ENCODE data around the gene CCKAR. TPM values are rescaled to one million over a fixed set of nuclear protein-coding genes. Genes with fewer than 3 reads are reported as not detected.

Gene CCKAR
- not detected in 2 replicates for total RNA-seq (2016; rRNA removed; fragmentation: Illumina TruSeq; extraction: Trizol)
- total RNA-seq (2016; cell fraction: cytosol; rRNA removed; fragmentation: Illumina TruSeq; extraction: Trizol; ENCODE audit: low read depth), result not detected in 2 replicates
- total RNA-seq (2016; cell fraction: insoluble cytoplasmic fraction; rRNA removed; fragmentation: Illumina TruSeq; extraction: Trizol), result not detected in 2 replicates
- total RNA-seq (2016; cell fraction: membrane; rRNA removed; fragmentation: Illumina TruSeq; extraction: Trizol), result not detected in 2 replicates
- total RNA-seq (2016; cell fraction: nucleus; rRNA removed; fragmentation: Illumina TruSeq; extraction: Trizol), result not detected in 2 replicates
- polyA plus RNA-seq (2011; rRNA removed), result not detected in 2 replicates
- not detected in 2 replicates for polyA plus RNA-seq (2011; cell fraction: cytosol; rRNA removed)
- not detected in 2 replicates for polyA plus RNA-seq (2011; cell fraction: nucleus; rRNA removed)
- polyA plus RNA-seq (2012), result not detected in 2 replicates
- not detected in 2 replicates for polyA plus RNA-seq (2016; cell fraction: cytosol; fragmentation: Illumina TruSeq; extraction: Trizol; ENCODE audit: low read depth)
- not detected in 2 replicates for polyA plus RNA-seq (2016; cell fraction: insoluble cytoplasmic fraction; fragmentation: Illumina TruSeq; extraction: Trizol; ENCODE audit: low read depth)
- not detected in 2 replicates for polyA plus RNA-seq (2016; cell fraction: membrane; fragmentation: Illumina TruSeq; extraction: Trizol; ENCODE audit: low read depth)
- polyA plus RNA-seq (2016; cell fraction: nucleus; fragmentation: Illumina TruSeq; extraction: Trizol; ENCODE audit: insufficient read depth, low read depth), result not detected in 2 replicates
- not detected in 2 replicates for polyA minus RNA-seq (2011; rRNA and poly(A)+ RNA removed; ENCODE audit: low replicate concordance)
- polyA minus RNA-seq (2011; cell fraction: cytosol; rRNA and poly(A)+ RNA removed), result not detected in 2 replicates
- polyA minus RNA-seq (2011; cell fraction: nucleus; rRNA and poly(A)+ RNA removed), result not detected in 2 replicates
- Bru-seq, nascent RNA, result not detected
- BruChase-seq, experiment 1, labeled RNA remaining after a 6-hour chase, result not detected
- BruChase-seq, experiment 2, labeled RNA remaining after a 2-hour chase, result not detected
- long read RNA-seq, experiment 1, result 0 reads
- long read RNA-seq, experiment 2, result 0 reads

GRCh38 chr4:26490111-26490959 lies at the start of gene CCKAR:
CCKAR (minus strand) TSS chr4:26490484; CDS start chr4:26490267, 217 bp downstream.
- no peaks in the 10 kb centered on the region for H3K4me1 ChIP-seq (ENCODE audit: insufficient read depth, low read length)
- no peak within 1 kb of the TSS for H2AFZ ChIP-seq (ENCODE audit: low read length)
- no peaks in the 10 kb centered on the region for H3K36me3 ChIP-seq (replicated peaks in 1 of 2; ENCODE audit: control insufficient read depth in 1 of 2, insufficient read depth in 2 of 2, low read length in 2 of 2)
- ChIA-PET POLR2A (no interaction called here), CTCF (ENCODE audit: low intra/inter-chr PET ratio, low total read pairs) (no interaction called here)
- H3K4me2 ChIP-seq (ENCODE audit: low read depth, low read length), result no peak within 1 kb of the TSS
- H3K9ac ChIP-seq (ENCODE audit: insufficient read depth, low read depth, low read length), result no peak within 1 kb of the TSS
- H3K4me3 ChIP-seq (replicated peaks in 1 of 3; ENCODE audit: insufficient read depth in 1 of 3, low read depth in 2 of 3, low read length in 3 of 3), result no peak within 1 kb of the TSS
- peaks cover 1 to 19% of the 10 kb centered on the region in 2 experiments; a peak in 3 of 5 replicates for H3K27me3 ChIP-seq (ENCODE audit: control insufficient read depth in 1 of 2, insufficient read depth in 2 of 2, low read length in 2 of 2)
- FAIRE-seq, result no peak
- H3K79me2 ChIP-seq (ENCODE audit: insufficient read depth, low read length), result no peaks in the 10 kb centered on the region
- no TSS peak for BruUV-seq (replicated peaks)
- H3K27ac ChIP-seq (ENCODE audit: extremely low read length, insufficient read depth, low read length), result no peak within 1 kb of the TSS
- in situ Hi-C loops (cut with HindIII; ENCODE audit: extremely low pct_ligation_motif_present, low pct_unique_long_range_greater_than_20kb) (no loop called here), intact Hi-C loops (cut with micrococcal nuclease; ENCODE audit: unreplicated experiment) (no loop called here)
- no peaks in the 10 kb centered on the region for H4K20me1 ChIP-seq (ENCODE audit: insufficient read depth, low read length)
- no peak for ATAC-seq
- no peaks in the 10 kb centered on the region for H3K9me3 ChIP-seq (ENCODE audit: low read length)
- TF ChIP-seq HNRNPK (IDR thresholded peaks at IDR 0.05; ENCODE audit: low read depth, low read length, poor library complexity, severe bottlenecking), result no peak
- no peak for TF ChIP-seq KDM1A (CRISPR knock-in tag; IDR thresholded peaks at IDR 0.05)
- no peak for TF ChIP-seq ZNF276 (CRISPR knock-in tag; IDR thresholded peaks at IDR 0.05; ENCODE audit: low read depth)
- WGBS (ENCODE audit: low lambda C conversion rate), result 28% methylated on average over 19 of the region's 24 CpGs
- DNase-seq (ENCODE audit: low spot score), result no peak

All from HepG2 (cell line).